KMS-11 (cell line): Measurements from ENCODE around the gene KDELR3.

Experiments
- H2AFZ ChIP-seq: fragments of 200-600 bp; sonication (generic); 2 replicates; pipeline ENCODE4 v1.6.1; 2016; ENCODE audit warnings: antibody characterized with exemption, mixed run types, low read depth
- H3K27ac ChIP-seq: fragments of 200-600 bp; sonication (generic); 2 replicates; pipeline ENCODE4 v1.6.1; 2016; ENCODE audit warnings: mild to moderate bottlenecking, mixed run types
- H3K27me3 ChIP-seq: fragments of 200-600 bp; sonication (generic); 2 replicates; pipeline ENCODE4 v1.6.1; 2017; ENCODE audit warnings: mild to moderate bottlenecking, low read depth, mixed run types, moderate library complexity; ENCODE audit not compliant: insufficient read depth
- H3K36me3 ChIP-seq: fragments of 200-600 bp; sonication (generic); 2 replicates; pipeline ENCODE4 v1.6.1; 2017; ENCODE audit warnings: mild to moderate bottlenecking, mixed run types; ENCODE audit not compliant: insufficient read depth
- H3K4me1 ChIP-seq: fragments of 200-600 bp; sonication (generic); 2 replicates; pipeline ENCODE4 v1.6.1; 2016; ENCODE audit warnings: mild to moderate bottlenecking, low read depth, mixed run types; ENCODE audit not compliant: poor library complexity, severe bottlenecking
- H3K4me2 ChIP-seq: fragments of 200-600 bp; sonication (generic); 2 replicates; pipeline ENCODE4 v1.7.0; 2016; ENCODE audit warnings: mild to moderate bottlenecking, mixed run types
- H3K4me3 ChIP-seq: fragments of 200-600 bp; sonication (generic); IDR thresholded peaks from 2 replicates; pipeline ENCODE4 v1.6.1; 2017; ENCODE audit warnings: low read depth, low read length, mixed read lengths; ENCODE audit not compliant: insufficient read depth
- H3K79me2 ChIP-seq: fragments of 200-600 bp; sonication (generic); 2 replicates; pipeline ENCODE4 v1.6.1; 2016; ENCODE audit warnings: low read depth, mixed run types; ENCODE audit not compliant: insufficient read depth
- H3K9ac ChIP-seq: fragments of 200-600 bp; sonication (generic); 2 replicates; pipeline ENCODE4 v1.6.1; 2016; ENCODE audit warnings: mild to moderate bottlenecking, mixed run types
- H4K20me1 ChIP-seq: fragments of 200-600 bp; sonication (generic); 2 replicates; pipeline ENCODE4 v1.6.1; 2016; ENCODE audit warnings: mild to moderate bottlenecking, mixed run types; ENCODE audit not compliant: insufficient read depth
- CTCF ChIP-seq: fragments of 200-600 bp; sonication (generic); conservative IDR thresholded peaks from 2 replicates; pipeline ENCODE4 v1.6.1; 2017; ENCODE audit warnings: low read depth, mild to moderate bottlenecking, antibody characterized with exemption, low read length, moderate library complexity, mixed read lengths

Gene KDELR3

GRCh38 chr22:38494939-38495338, 27.0 kb downstream of the KDELR3 start:
- H2AFZ ChIP-seq: no peak overlapping the region
- H3K79me2 ChIP-seq: peaks cover 78% of the 10 kb centered on the region
- peaks cover 43% of the 10 kb centered on the region; the same call in 1 of the 2 replicates for H3K36me3 ChIP-seq
- no peak overlapping the region for H3K4me3 ChIP-seq
- H3K9ac ChIP-seq: no peak overlapping the region
- H3K4me1 ChIP-seq: peaks cover 85% of the 10 kb centered on the region
- H3K27ac ChIP-seq: no peak overlapping the region
- no peaks in the 10 kb centered on the region for H3K27me3 ChIP-seq
- peaks cover 12% of the 10 kb centered on the region; the same call in 1 of the 2 replicates for H4K20me1 ChIP-seq
- H3K4me2 ChIP-seq: no peak overlapping the region
- TF ChIP-seq CTCF: no peak

GRCh38 chr22:38497869-38498268, 30.0 kb downstream of the KDELR3 start:
- H3K4me2 ChIP-seq: no peak overlapping the region
- H4K20me1 ChIP-seq: peaks cover 28% of the 10 kb centered on the region
- no peaks in the 10 kb centered on the region for H3K27me3 ChIP-seq
- peaks cover 67% of the 10 kb centered on the region for H3K4me1 ChIP-seq
- no peak overlapping the region for H3K9ac ChIP-seq
- peaks cover 48% of the 10 kb centered on the region; the same call in 1 of the 2 replicates for H3K36me3 ChIP-seq
- H3K79me2 ChIP-seq: peaks cover 100% of the 10 kb centered on the region
- H3K4me3 ChIP-seq: no peak overlapping the region
- H3K27ac ChIP-seq: no peak overlapping the region
- TF ChIP-seq CTCF: no peak
- H2AFZ ChIP-seq: no peak overlapping the region

- no peak for TF ChIP-seq CTCF
- H3K4me3 ChIP-seq: no peak overlapping the region
- no peak overlapping the region for H3K9ac ChIP-seq
- no peaks in the 10 kb centered on the region for H3K27me3 ChIP-seq
- H3K36me3 ChIP-seq: peaks cover 21% of the 10 kb centered on the region; the same call in 1 of the 2 replicates
- H3K79me2 ChIP-seq: peaks cover 86% of the 10 kb centered on the region
- H3K27ac ChIP-seq: no peak overlapping the region; the same call in 1 of the 2 replicates
- peaks cover 50% of the 10 kb centered on the region for H3K4me1 ChIP-seq
- H4K20me1 ChIP-seq: peaks cover 38% of the 10 kb centered on the region
- H2AFZ ChIP-seq: no peak overlapping the region
- H3K4me2 ChIP-seq: peak overlapping the region; percentile 94; the same call in 1 of the 2 replicates
These were observed 34.1 kb downstream of the KDELR3 start for GRCh38 chr22:38501797-38502672.

- no peak overlapping the region; the same call in 1 of the 2 replicates for H3K27ac ChIP-seq
- H3K4me1 ChIP-seq: peaks cover 47% of the 10 kb centered on the region
- H3K27me3 ChIP-seq: no peaks in the 10 kb centered on the region
- H3K9ac ChIP-seq: no peak overlapping the region
- H2AFZ ChIP-seq: no peak overlapping the region
- H4K20me1 ChIP-seq: peaks cover 38% of the 10 kb centered on the region
- peaks cover 76% of the 10 kb centered on the region for H3K79me2 ChIP-seq
- H3K4me2 ChIP-seq: peak overlapping the region; percentile 94; the same call in 1 of the 2 replicates
- no peak overlapping the region for H3K4me3 ChIP-seq
- peaks cover 16% of the 10 kb centered on the region; the same call in 1 of the 2 replicates for H3K36me3 ChIP-seq
- TF ChIP-seq CTCF: no peak
These were observed 35.1 kb downstream of the KDELR3 start for GRCh38 chr22:38503021-38503420.
